Sigmoid colon (tissue), 7 donors: ENCODE measurements around the gene PCNX1. TPM values are rescaled to one million over a fixed set of nuclear protein-coding genes. Genes with fewer than 3 reads are reported as not detected.
"Not testable (repeated sequence)": the region's sequence is repeated elsewhere in the genome, so short reads cannot be mapped to it uniquely, and the experiment has no call there.

Experiments
- DNase-seq: peaks from one replicate; pipeline ENCODE4 v3.0.0-alpha.2; 2019
- H3K27ac ChIP-seq, 4 donors: fragments of 200-600 bp; sonication (generic); one replicate each; pipeline ENCODE4 v1.5.1; 2016 to 2019; ENCODE audit warnings: mild to moderate bottlenecking in 1 of 4
- H3K27me3 ChIP-seq, 3 donors: fragments of 200-600 bp; sonication (generic); one replicate each; pipeline ENCODE4 v1.5.1; 2019; ENCODE audit warnings: mild to moderate bottlenecking in 1 of 3
- H3K36me3 ChIP-seq, 4 donors: fragments of 200-600 bp; sonication (generic); one replicate each; pipeline ENCODE4 v1.5.1; 2016 to 2019
- H3K4me1 ChIP-seq, 4 donors: fragments of 200-600 bp; sonication (generic); one replicate each; pipeline ENCODE4 v1.5.1; 2017 to 2019
- H3K4me3 ChIP-seq, 4 donors: fragments of 200-600 bp; sonication (generic); one replicate each; pipeline ENCODE4 v1.5.1; 2017 to 2019; ENCODE audit warnings: mild to moderate bottlenecking in 2 of 4, moderate library complexity in 1 of 4
- H3K9me3 ChIP-seq, 4 donors: fragments of 200-600 bp in 3 of 4; sonication (generic) in 3 of 4; one replicate each; pipeline versions ENCODE4 v1.5.1 to v1.6.1; 2013 to 2019
- EP300 ChIP-seq, 4 donors: sonication (generic); formaldehyde crosslinking; IDR thresholded peaks; one replicate each; pipeline ENCODE4 v1.6.1; 2017; ENCODE audit warnings: antibody characterized with exemption in 4 of 4
- POLR2A ChIP-seq, 2 donors: fragments of 450-650 bp; IDR thresholded peaks; one replicate each; pipeline ENCODE4 v1.6.1; 2016; ENCODE audit warnings: antibody characterized with exemption in 2 of 2, mild to moderate bottlenecking in 2 of 2, moderate library complexity in 2 of 2
- POLR2AphosphoS5 ChIP-seq, 4 donors: sonication (generic); formaldehyde crosslinking; IDR thresholded peaks; one replicate each; pipeline ENCODE4 v1.6.1; 2017; ENCODE audit warnings: antibody characterized with exemption in 4 of 4
- WGBS, 2 donors: extraction: QIAGEN DNeasy Blood & Tissue Kit; methylation state at CpG; one replicate each; pipeline ENCODE4 v1.1.7; 2013; 5-methylcytosine and 5-hydroxymethylcytosine counted together
- intact Hi-C: fragments of 100-400 bp; cut with DNase I; formaldehyde crosslinking; loops from one replicate; pipeline ENCODE4 v1.15.1; 2023
- polyA plus RNA-seq, 3 donors: library from polyadenylated mRNA; stranded (reverse); fragments of 200-250 nt; gene quantifications; one replicate each; pipeline ENCODE4 v1.2.3, GENCODE V29; 2013
- total RNA-seq, 4 donors: library from RNA; depleted of rRNA; stranded (reverse); fragments of >200 nt; gene quantifications; one replicate each; pipeline ENCODE4 v1.1.0, GENCODE V29; 2016
- TF ChIP-seq, protein P1 (sequence below), 4 experiments: fragments of 450-650 bp in 3 of 4; fragments of 200-600 bp in 1 of 4; IDR thresholded peaks; one replicate each; pipeline ENCODE4 v1.5.1; 2016 to 2019; ENCODE audit warnings: antibody characterized with exemption in 4 of 4, mild to moderate bottlenecking in 3 of 4, moderate library complexity in 2 of 4
- donor health status: healthy with polysubstance abuse.
- donor health status: Bipolar disorder and iron deficiency.
- donor health status: healthy.

Gene PCNX1
- total and polyA plus RNA-seq, 7 donors: 1.2 to 73.9 (median 62.8) TPM

DNA sequence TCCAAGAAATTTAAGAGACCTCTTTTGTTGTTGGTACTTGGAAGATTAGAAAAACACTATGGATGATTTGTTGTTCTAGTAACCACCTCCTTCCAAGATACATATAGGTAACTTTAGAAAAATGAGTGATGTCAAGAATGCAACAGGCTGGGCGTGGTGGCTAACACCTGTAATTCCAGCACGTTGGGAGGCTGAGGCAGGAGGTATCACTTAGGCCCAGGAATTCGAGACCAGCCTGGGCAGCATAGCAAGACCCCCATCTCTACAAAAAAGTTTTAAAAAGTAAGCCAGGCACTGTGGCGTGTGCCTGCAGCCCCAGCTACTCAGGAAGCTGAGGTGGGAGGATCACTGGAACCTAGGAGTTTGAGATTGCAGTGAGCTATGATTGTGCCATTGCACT, 97.8 kb downstream of the PCNX1 start:
- Histone ChIP-seq H3K27ac (no peak overlapping the region), H3K9me3 (no peaks in the 10 kb centered on the region), H3K36me3 (peaks cover 0 to 18% (median 5%) of the 10 kb centered on the region in 4 donors), H3K27me3 (no peaks in the 10 kb centered on the region), H3K4me3 (no peak overlapping the region), H3K4me1 (peaks cover 0 to 6% (median 5%) of the 10 kb centered on the region in 4 donors)
- 95 to 98% methylated on average over 4 of the region's 4 CpGs for whole genome bisulfite sequencing, 2 donors
- no peak for TF ChIP-seq POLR2A (IDR thresholded peaks at IDR 0.05)
- TF ChIP-seq EP300 (IDR thresholded peaks at IDR 0.05): no peak
- TF ChIP-seq, protein P1, sequence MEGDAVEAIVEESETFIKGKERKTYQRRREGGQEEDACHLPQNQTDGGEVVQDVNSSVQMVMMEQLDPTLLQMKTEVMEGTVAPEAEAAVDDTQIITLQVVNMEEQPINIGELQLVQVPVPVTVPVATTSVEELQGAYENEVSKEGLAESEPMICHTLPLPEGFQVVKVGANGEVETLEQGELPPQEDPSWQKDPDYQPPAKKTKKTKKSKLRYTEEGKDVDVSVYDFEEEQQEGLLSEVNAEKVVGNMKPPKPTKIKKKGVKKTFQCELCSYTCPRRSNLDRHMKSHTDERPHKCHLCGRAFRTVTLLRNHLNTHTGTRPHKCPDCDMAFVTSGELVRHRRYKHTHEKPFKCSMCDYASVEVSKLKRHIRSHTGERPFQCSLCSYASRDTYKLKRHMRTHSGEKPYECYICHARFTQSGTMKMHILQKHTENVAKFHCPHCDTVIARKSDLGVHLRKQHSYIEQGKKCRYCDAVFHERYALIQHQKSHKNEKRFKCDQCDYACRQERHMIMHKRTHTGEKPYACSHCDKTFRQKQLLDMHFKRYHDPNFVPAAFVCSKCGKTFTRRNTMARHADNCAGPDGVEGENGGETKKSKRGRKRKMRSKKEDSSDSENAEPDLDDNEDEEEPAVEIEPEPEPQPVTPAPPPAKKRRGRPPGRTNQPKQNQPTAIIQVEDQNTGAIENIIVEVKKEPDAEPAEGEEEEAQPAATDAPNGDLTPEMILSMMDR (IDR thresholded peaks at IDR 0.05): no peak
- TF ChIP-seq POLR2AphosphoS5 (IDR thresholded peaks at IDR 0.05): no peak
- intact Hi-C loops: no loop called here
- DNase-seq: no peak

DNA sequence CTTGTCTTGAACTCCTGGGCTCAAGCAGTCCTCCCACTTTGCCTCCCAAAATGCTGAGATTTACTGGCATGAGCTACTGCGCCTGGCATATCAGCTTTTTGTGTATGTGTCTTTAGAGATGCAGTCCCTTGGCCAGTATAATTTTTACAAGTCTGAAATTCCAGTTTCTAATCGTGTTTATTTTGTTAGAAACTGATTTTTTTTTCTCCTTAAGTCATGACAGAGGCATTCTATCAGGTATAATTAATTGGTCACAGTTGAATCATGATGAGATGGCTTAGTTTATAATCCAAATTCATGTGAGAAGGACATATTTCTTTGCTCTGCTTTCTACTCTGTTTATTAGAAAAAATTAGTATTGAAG, 98.9 kb downstream of the PCNX1 start:
- intact Hi-C loops: no loop called here
- Histone ChIP-seq H3K4me1 (peaks cover 0 to 6% (median 5%) of the 10 kb centered on the region in 4 donors), H3K27ac (no peak overlapping the region), H3K4me3 (no peak overlapping the region), H3K27me3 (no peaks in the 10 kb centered on the region), H3K9me3 (no peaks in the 10 kb centered on the region), H3K36me3 (peaks cover 0 to 18% (median 5%) of the 10 kb centered on the region in 4 donors)
- WGBS, 2 donors: 75 to 83% methylated on average over 2 of the region's 2 CpGs
- TF ChIP-seq EP300 (IDR thresholded peaks at IDR 0.05) (no peak), POLR2AphosphoS5 (IDR thresholded peaks at IDR 0.05) (no peak), POLR2A (IDR thresholded peaks at IDR 0.05) (no peak)
- TF ChIP-seq, protein P1 (IDR thresholded peaks at IDR 0.05): no peak
- no peak for DNase-seq

DNA sequence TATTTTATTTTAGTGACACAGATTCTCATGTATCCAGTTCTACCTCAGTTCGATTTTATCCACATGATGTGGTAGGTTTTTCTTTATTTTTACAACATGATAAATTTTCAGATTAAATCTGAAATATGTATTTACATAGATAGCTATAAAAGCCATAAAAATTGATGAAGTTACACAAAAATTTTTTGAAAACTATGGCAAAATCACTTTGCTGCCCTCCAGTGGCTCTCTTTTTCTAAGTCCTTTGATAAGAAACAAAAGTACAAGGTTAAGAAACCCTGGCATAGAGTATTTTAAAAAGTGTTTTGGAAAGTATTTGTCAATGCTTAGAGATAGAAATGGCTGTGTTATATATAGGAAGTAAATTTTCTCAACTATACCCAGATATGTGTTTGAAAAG, 104.2 kb downstream of the PCNX1 start:
- Histone ChIP-seq H3K9me3 (no peaks in the 10 kb centered on the region), H3K4me1 (peaks cover 0 to 1% (median under 1%) of the 10 kb centered on the region in 4 donors), H3K36me3 (peaks cover 0 to 30% (median 0%) of the 10 kb centered on the region in 4 donors), H3K27me3 (no peaks in the 10 kb centered on the region), H3K4me3 (no peak overlapping the region), H3K27ac (no peak overlapping the region)
- 70 to 87% methylated on average over 1 of the region's 1 CpG for WGBS, 2 donors
- TF ChIP-seq POLR2AphosphoS5 (IDR thresholded peaks at IDR 0.05) (no peak), POLR2A (IDR thresholded peaks at IDR 0.05) (no peak), EP300 (IDR thresholded peaks at IDR 0.05) (no peak)
- TF ChIP-seq, protein P1 (IDR thresholded peaks at IDR 0.05): no peak
- intact Hi-C loops: no loop called here
- DNase-seq: no peak

DNA sequence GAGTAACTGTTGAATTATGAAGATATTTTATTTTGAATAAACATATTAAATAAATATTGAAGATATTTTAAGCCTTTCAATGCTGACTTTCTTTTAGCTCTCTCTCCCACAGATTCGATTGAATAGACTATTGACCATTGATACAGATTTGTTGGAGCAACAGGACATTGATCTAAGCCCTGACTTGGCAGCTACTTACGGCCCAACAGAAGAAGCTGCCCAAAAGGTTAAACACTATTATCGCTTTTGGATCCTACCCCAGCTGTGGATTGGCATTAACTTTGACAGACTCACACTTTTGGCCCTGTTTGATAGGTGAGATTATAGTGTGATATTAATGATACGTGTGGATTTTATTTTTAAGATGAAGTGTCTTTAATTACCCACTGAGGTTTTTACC, 105.6 kb downstream of the PCNX1 start:
- no peaks in the 10 kb centered on the region for H3K9me3 ChIP-seq
- H3K27ac ChIP-seq: no peak overlapping the region
- intact Hi-C loops: no loop called here
- H3K4me1 ChIP-seq: no peaks in the 10 kb centered on the region
- no peak for DNase-seq
- H3K27me3 ChIP-seq: no peaks in the 10 kb centered on the region
- peaks cover 0 to 30% (median 0%) of the 10 kb centered on the region in 4 donors for H3K36me3 ChIP-seq
- TF ChIP-seq POLR2A (IDR thresholded peaks at IDR 0.05): no peak
- TF ChIP-seq, protein P1 (IDR thresholded peaks at IDR 0.05): no peak
- TF ChIP-seq POLR2AphosphoS5 (IDR thresholded peaks at IDR 0.05): no peak
- no peak for TF ChIP-seq EP300 (IDR thresholded peaks at IDR 0.05)
- WGBS, 2 donors: 94 to 98% methylated on average over 4 of the region's 4 CpGs
- H3K4me3 ChIP-seq: no peak overlapping the region

DNA sequence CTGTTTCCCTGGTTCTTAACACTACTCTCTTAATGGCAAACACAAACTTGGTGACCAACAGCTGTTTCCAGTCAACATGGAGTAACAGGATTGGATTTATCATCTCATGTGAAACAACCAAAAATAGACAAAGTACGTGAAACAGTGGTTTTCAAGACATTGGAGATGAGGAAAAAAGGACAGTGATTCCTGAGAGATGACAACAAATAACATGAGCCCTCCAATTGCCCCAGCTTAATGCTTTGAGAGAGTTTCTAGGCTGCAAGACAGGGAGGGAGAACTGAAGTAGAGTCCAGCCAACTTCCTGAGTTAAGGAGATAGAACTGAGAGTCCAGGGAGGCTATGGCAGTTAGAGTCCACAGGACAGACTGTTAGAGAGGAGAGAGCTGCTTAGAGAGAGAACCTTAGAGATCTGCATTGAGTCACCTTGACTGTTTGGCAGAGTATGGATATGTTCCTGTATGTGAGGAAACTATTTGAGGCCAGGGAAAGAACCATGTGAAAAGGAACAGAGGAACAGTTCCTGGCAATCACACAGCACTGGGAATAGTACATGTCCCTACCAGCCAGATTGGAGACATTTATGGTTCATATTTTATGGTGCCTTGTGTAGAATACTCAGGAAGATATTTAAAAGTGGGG, 106.4 kb downstream of the PCNX1 start:
- Histone ChIP-seq H3K9me3 (no peaks in the 10 kb centered on the region), H3K4me3 (no peak overlapping the region), H3K36me3 (peaks cover 0 to 31% (median 0%) of the 10 kb centered on the region in 4 donors), H3K4me1 (no peaks in the 10 kb centered on the region), H3K27ac (no peak overlapping the region), H3K27me3 (no peaks in the 10 kb centered on the region)
- TF ChIP-seq EP300 (IDR thresholded peaks at IDR 0.05): no peak
- no peak for TF ChIP-seq POLR2A (IDR thresholded peaks at IDR 0.05)
- TF ChIP-seq, protein P1 (IDR thresholded peaks at IDR 0.05): no peak
- TF ChIP-seq POLR2AphosphoS5 (IDR thresholded peaks at IDR 0.05): no peak
- 39 to 43% methylated on average over 1 of the region's 1 CpG for WGBS, 2 donors
- intact Hi-C loops: no loop called here
- no peak for DNase-seq

DNA sequence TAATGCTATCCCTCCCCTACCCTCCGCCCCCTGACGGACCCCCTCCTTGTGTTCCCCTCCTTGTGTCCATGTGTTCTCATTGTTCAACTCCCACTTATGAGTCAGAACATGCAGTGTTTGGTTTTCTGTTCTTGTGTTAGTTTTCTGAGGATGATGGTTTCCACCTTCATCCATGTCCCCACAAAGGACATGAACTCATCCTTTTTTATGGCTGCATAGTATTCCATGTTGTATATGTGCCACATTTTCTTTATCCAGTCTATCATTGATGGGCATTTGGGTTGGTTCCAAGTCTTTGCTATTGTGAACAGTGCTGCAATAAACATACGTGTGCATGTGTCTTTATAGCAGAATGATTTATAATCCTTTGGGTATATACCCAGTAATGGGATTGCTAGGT, 112.7 kb downstream of the PCNX1 start:
- H3K27ac ChIP-seq, DNase-seq, H3K27me3 ChIP-seq, H3K9me3 ChIP-seq, H3K4me3 ChIP-seq, intact Hi-C loops: not testable (repeated sequence)
- 99% methylated on average over 2 of the region's 3 CpGs for WGBS, 2 donors
- peaks cover 0 to 21% (median 8%) of the 10 kb centered on the region in 4 donors for H3K36me3 ChIP-seq
- peaks cover 0 to 11% (median 0%) of the 10 kb centered on the region in 4 donors for H3K4me1 ChIP-seq
